Kidney tubule cell (primary cell): Measurements from ENCODE around the gene ABLIM2.

Source experiments
- DNase-seq: peaks from one replicate; pipeline ENCODE4 v3.0.0-alpha.2; 2018; ENCODE audit warnings: low spot score

Gene ABLIM2

GRCh38 chr4:8136529-8136928 lies 22.1 kb downstream of the ABLIM2 start:
- DNase-seq = no peak

GRCh38 chr4:8135666-8136065 lies 22.9 kb downstream of the ABLIM2 start:
- no peak for DNase-seq

GRCh38 chr4:8133897-8134563 lies 24.6 kb downstream of the ABLIM2 start:
- no peak for DNase-seq

- no peak for DNase-seq
Observed at GRCh38 chr4:8132947-8133705, 25.5 kb downstream of the ABLIM2 start.

GRCh38 chr4:8132400-8132799 lies 26.2 kb downstream of the ABLIM2 start:
- DNase-seq = no peak

- DNase-seq = no peak
Observed at GRCh38 chr4:8131826-8132225, 26.8 kb downstream of the ABLIM2 start.

GRCh38 chr4:8131210-8131609 lies 27.4 kb downstream of the ABLIM2 start:
- DNase-seq = no peak

- no peak for DNase-seq
Observed at GRCh38 chr4:8130346-8131066, 28.1 kb downstream of the ABLIM2 start.

- no peak for DNase-seq
Observed at GRCh38 chr4:8129785-8130184, 28.8 kb downstream of the ABLIM2 start.

- DNase-seq = no peak
Observed at GRCh38 chr4:8129136-8129535, 29.5 kb downstream of the ABLIM2 start.

GRCh38 chr4:8128100-8128856 lies 30.3 kb downstream of the ABLIM2 start:
- DNase-seq = no peak

GRCh38 chr4:8127051-8127826 lies 31.4 kb downstream of the ABLIM2 start:
- no peak for DNase-seq

- DNase-seq = no peak
Observed at GRCh38 chr4:8126523-8126922, 32.1 kb downstream of the ABLIM2 start.

- no peak for DNase-seq
Observed at GRCh38 chr4:8125526-8126056, 33.0 kb downstream of the ABLIM2 start.

- DNase-seq = no peak
Observed at GRCh38 chr4:8123870-8124269, 34.7 kb downstream of the ABLIM2 start.

- DNase-seq = no peak
Observed at GRCh38 chr4:8123389-8123788, 35.2 kb downstream of the ABLIM2 start.

- no peak for DNase-seq
Observed at GRCh38 chr4:8122746-8123145, 35.9 kb downstream of the ABLIM2 start.

- DNase-seq = no peak
Observed at GRCh38 chr4:8121292-8122015, 37.2 kb downstream of the ABLIM2 start.

- DNase-seq = no peak
Observed at GRCh38 chr4:8120501-8120900, 38.1 kb downstream of the ABLIM2 start.

- DNase-seq = no peak
Observed at GRCh38 chr4:8119877-8120276, 38.7 kb downstream of the ABLIM2 start.

GRCh38 chr4:8118531-8118930 lies 40.1 kb downstream of the ABLIM2 start:
- DNase-seq = no peak
